Measurements from ENCODE around the gene UGT3A2.

Gene UGT3A2

GRCh38 chr5:36001032-36001431 lies 65.7 kb downstream of the UGT3A2 start:
- DNase-seq, result no peak

- no peak for DNase-seq
These were observed 67.1 kb downstream of the UGT3A2 start for GRCh38 chr5:35999547-35999946.

GRCh38 chr5:35996076-35996475 lies 70.6 kb downstream of the UGT3A2 start:
- no peak for DNase-seq

GRCh38 chr5:35990941-35991611 lies 75.6 kb downstream of the UGT3A2 start, which contains the start of gene UGT3A1:
UGT3A1 (minus strand) TSS chr5:35991390; CDS start chr5:35991240, 150 bp downstream.
- DNase-seq, result no peak

DNA sequence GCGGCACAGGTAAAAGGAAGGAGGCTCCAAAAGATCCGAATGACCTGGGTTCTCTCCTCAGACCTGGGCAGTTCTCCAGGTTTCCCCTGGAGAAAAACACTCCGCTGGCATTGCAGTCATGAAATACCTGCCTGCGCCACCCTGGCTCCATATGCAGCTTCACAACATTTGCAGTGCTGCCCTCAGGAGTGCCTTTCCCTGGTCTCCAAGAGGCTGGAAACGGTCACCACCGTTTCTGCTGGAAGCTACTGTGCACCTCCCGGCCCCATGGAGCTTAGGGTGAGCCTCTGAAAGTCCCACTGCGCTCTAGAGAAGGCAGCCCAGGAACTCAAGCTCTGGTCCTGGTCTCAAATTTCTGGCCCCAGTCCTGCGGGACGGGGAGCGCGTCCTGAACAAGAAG lies 76.2 kb downstream of the UGT3A2 start:
- DNase-seq, result no peak

DNA sequence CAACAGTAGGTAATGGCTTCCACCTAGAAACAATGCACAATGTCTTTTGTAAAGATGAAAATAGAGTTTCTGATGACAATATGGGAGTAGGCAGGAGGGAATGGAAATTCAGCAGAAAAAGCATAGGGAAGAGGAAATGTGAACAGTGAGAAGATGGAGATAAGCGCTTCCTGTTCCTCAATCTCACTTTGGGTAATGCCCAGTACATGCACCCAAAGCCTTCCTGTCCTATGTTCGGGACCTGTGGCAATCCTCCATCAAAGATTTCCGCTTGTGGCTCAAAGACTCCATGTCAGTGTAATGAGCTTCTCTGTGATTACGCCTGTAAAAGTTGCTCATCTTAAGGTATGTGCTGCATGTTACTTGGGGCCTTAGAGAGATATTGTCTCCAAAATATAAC lies 78.2 kb downstream of the UGT3A2 start:
- DNase-seq, result no peak

DNA sequence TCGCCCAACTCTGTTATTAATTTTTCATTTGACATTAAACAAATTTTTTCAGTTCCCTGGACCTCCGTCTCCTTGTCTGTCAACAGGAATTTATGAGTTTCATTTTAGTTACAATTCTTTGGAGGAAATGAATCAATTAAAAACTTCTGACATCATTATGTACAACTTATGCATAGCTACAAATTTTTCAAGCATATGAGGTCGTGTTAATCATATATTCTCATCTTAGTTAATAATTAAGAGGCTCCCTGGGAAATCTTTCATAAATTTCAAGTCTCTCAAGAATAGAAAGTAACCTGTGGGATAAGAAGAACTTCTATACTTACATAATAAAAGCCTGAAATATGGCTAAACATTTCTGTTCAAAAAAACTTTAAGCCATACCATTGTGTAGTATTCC lies 78.9 kb downstream of the UGT3A2 start:
- DNase-seq, result no peak

Data from NCI-H1092 (cell line).